ENCODE results near the gene TARP.
"Not testable (repeated sequence)": the region's sequence is repeated elsewhere in the genome, so short reads cannot be mapped to it uniquely, and the experiment has no call there.

Gene TARP

DNA sequence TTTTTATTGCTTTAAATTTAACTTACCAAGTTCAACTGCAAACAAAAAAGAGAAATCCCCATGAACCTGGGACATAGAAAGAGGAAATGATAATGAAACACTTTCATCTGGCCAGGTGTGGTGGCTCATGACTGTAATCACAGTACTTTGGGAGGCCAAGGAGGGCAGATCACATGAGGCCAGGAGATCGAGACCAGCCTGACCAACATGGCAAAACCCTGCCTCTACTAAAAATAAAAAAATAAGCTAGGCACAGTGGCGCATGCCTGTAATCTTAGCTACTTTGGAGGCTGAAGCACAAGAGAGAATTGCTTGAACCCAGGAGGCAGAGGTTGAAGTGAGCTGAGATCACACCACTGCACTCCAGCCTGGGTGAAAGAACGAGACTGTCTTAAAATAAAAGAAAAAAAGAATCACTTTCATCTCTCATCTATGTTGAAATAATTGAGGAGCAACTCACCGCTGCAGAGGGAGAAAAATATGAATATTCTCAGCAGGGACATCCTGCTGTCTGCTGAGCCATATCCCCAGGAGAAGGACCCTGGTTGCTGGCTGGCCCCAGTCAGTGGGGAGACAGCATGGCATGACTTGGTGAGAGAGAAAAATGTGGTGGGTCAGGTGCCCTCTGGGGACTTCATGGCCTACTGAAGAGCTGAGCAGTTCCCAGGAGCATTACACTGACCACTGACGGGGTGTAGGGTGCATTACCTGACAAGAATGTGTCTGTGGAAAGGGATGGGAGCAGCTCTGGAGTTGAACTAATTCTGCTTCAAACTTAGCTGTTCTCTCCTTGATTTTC lies 22.8 kb upstream of the TARP start:
- no peak for DNase-seq

DNA sequence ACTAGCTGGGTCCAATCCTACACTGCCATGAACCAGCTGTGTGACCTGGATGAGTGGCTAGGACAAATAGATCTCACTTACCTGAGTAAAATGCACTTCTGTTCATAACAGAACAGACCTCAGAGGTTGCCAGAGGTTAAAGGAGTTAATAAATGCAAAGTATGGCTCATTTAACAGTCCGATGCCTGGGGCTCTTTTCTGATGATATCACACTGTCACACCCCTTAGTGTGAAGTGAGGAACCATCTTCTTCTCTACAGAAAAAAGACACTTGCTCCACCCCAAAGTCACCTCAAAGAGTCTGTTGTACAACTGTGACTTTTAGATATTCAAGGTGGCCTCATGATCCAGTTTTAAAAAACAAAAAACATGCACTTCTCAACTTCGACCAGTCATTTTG lies 21.5 kb upstream of the TARP start:
- no peak for DNase-seq

DNA sequence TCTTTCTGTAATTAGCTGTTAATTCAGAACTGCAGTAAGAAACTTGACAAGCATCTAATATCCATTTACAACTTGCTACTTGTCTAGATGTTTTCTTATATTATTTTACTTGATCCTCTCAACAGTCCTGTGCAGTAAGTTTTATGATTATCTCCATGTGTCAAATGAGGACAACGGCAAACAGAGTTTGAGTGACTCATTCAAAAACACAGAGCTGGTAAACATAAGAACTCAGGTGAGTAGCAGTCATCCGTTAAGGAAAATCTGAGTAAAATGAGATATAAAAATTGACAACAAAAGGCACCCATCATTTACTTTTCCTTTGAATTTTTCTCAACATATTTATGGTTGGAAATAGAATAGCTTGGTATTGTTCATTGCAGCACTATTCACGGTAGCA lies 19.0 kb upstream of the TARP start:
- DNase-seq: no peak

DNA sequence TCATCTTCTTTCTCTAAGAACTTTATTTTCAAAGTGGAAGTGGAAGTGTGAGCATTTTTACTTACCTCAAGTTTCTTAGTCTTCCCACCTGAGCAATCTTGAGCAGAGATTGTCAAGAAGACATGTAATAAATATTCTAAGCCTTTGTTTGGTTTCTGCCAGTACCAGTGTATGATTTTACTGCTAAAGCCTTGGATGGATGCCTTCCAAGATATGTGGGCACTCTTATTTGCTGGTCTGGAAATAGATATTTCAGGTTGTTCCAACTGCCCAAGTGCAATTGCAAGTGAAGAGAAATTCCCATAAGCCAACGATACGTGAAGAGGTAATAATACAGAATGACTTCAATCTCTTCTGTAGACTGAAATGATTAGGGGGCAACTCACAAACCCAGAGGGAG lies 18.2 kb upstream of the TARP start:
- no peak for DNase-seq

DNA sequence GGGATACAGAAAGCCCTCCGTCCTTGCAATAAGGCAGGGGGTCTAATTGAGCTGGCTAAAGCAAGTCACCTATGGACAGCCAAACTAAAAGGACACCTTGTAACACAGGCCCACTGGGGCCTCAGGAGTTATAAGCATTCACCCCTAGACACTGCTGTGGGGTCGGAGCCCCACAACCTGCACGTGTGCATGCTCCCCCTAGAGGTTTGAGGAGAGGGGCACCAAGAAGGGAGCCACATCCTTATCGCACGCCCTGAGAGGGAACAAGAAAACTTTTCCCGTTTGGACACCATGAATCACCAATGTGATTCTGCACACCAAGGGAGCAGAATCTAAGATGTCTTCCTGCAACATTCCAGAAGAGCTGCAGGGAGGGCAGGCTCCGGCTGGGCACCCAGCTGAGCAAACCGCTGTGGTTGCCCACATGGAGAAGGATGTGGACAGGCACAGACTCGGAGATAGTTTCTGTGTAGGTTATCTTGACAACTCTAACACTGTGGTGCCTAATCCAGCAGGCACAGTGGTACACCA lies 17.7 kb upstream of the TARP start:
- DNase-seq: no peak

DNA sequence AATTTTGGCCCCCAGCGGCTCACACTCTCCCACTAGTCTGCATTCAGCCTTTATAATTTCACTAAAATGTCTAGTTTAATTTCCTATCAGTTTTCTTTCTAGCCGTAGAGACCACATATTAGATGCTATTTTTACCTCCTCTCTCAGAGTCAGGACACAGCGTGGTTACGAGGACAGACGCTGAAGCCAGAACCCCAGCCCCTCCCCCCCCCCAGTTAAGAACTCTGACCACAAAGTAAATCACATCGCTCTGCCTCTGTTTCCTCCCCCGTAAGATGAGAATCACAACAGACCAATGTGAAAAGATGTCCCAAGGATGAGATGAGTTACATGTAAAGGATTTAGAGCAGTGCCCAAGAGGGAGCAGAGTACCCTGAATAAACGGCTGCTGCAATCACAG lies 11.1 kb upstream of the TARP start:
- no peak for DNase-seq

DNA sequence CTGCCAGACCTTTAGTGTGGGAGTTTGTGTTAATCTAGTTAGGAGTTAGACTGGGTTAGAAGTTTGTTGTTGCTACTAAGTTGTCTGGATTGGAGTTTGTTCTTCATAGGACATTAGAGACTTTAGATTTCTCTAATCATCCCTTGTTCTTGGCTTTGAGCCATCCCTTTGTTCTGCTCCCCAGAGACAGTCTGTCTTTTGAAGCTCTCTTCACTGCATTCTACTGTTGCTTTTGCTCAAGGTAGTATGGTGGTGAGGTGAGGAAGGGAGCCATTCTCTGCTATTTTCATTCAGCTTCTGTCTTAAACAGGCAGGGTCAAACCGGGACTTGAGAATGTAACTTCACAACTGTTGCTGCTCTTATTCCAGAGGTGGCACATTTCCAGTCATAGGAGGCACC lies 10.4 kb upstream of the TARP start:
- no peak for DNase-seq

DNA sequence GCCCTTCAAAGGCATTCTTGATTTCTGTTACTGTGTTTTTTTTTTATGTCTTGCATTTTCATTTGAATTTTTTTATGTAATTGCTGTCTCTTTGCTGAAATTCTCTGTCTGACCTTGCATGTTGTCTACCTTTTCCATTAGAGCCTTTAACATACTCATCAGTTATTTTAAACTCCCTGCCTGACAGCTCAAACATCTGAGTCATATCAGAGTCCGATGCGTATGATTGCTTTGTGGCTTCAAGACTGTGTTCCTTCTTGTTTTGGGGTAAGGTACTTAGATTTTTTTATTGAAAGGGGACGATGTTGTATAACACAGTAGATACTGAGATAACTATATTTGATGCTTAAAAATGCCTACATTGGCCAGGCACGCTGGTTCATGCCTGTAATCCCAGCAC lies 9.7 kb upstream of the TARP start:
- no peak for DNase-seq

DNA sequence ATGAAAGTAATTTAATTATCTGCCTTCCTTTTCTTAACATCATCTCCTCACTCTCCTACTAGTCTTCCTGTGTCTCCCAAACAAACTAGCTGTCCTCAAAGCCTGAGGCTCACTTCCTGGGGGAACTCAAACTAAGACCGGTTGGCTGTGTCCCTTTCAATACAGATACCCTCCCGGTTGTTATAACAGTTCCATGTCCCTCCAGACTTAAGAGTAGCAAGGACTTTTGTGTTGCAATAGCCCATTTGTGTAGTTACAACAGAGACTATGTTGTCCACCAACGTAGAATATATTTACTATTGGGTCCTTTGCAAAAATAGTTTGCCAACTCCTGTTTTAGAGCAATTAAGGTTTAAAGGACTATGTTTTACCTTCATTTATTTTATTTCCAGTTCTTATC lies 8.6 kb upstream of the TARP start:
- DNase-seq: no peak

DNA sequence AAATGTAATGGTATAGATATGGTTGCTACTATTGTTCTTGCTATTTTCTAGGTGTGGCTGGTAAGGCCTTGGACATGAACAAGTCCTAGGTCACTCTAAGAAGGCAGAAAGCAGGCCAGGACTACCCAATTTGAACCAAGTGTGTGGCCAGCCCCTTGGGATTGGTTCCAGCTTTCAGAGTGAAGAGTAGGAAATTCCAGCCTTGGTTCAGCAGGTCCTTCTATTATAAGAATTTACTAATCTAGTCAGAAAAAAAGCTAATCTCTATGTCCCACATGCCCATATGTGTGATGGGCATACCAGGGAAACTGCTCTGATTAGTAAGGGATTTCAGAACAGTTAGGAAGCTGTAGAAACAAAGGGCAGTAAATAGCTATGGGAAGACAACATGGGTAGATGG lies 7.8 kb upstream of the TARP start:
- no peak for DNase-seq

DNA sequence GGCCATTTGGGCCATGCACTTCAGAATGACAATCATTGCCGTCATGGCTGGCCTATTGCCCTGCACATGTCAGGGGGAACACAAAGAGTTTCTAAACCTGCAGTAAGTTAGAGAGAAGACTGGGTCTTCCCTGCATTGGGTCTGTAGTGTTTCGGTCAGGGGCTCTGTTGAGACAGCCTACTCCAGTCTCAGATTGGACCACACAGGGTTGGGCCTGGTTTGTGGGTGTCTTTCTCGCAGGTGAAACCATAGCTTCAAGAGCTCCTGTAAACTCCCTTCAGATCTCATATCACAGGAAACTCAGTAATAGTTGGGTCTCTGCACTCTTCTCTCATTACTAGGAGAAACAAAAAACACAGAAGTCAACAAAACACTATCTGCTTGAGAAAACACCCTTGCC lies 7.3 kb upstream of the TARP start:
- no peak for DNase-seq

DNA sequence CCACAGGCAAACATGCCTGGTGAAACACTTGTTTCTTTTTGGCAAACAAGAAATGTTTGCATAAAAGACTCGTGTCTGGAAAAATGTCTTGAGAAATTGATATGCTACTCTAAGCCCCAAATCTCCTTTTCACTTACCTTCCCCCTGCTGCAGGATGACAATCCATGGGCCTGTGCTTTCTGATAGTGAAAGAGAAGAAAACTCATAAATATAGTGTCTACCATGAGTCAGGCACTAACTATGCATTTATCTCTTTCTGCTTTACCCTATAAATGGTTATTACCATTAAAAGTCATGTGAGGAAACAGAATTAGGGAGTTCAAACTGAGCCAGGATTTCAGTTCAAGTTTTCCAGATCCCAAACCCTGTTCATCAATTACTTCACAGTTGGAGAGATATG lies 6.6 kb upstream of the TARP start:
- DNase-seq: no peak

DNA sequence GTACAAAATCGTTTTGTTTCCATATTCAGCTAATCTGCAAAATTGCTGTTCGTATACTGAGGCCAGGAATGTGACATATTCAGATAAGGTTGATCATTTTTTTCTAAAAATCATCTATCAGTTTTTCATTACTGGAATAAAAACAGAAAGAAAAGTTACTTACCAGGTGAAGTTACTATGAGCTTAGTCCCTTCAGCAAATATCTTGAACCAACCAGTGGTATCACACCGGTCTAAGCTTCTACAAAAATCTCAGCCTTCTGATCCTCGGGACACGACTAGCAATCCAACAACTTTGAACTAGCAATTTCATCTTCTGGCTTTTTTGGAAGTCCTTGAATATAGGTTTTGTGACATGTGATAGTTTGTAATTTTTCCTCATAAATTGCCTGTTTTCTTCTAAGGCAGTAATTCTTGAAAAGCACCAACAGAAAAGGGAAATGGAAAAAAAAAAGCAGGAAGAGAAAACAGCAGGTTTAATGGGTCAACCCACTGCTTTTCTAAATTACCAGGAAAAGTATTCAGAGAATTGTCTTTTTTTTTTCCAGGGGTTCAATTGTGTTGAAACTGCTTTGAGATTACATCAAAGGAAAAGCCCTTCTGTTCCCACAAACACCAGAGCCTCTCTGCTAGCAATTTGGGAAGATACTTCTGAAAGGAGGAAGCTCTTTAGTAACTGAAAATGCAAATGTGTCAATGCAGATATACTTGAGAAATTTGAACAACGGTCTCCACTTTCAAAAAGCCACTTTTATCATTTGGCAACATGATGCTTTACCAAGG lies 2.9 kb upstream of the TARP start:
- no peak for DNase-seq

DNA sequence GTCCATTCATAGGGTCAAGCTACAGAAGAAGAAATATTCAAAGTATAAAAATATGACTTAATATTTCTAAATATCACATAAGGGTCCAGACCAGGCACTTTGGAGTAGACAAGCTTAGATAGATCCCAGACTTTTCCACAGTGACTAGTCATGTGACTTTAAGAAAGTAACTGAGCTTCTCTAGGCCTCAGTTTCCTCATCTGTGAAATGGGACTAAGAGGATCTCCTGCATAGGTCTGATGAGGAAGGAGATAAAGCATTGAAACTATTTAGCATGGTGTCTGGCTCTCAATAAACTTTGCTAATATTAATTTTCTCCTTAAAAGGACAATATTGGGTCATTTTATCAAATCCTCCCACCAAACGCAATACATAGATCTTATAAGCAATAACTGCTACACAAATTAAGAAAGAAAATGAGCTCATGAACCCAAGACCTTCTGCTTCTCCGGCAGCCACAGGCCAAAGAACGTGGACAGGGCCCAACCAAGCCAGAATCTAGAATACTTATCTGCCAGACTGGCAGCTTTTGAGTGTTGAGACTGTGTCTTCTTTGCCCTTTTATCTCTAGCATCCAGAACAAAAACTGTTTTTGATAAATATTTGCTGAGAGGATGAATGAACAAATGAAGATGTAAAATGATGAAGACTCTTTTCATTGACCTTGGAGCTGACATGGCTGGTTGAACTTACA lies 1.6 kb upstream of the TARP start:
- DNase-seq: no peak

DNA sequence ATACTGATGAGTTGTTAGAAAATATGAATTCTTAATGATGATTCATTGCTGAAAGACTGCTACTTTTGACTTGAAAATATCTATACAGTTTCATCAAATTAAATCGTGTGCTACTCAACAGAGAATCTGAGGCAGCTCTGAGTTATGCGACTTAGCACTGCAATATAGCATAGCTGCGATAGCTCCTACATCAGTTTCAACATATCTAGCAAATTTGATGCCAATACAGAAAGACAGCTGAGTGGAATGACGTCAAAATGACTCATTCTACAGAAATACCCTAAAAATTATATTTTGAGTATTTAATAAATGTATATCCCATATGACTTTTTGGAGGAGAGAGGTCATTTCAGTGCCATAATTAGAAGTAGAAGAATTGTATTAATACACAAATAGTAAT lies 1.1 kb upstream of the TARP start:
- DNase-seq: no peak

DNA sequence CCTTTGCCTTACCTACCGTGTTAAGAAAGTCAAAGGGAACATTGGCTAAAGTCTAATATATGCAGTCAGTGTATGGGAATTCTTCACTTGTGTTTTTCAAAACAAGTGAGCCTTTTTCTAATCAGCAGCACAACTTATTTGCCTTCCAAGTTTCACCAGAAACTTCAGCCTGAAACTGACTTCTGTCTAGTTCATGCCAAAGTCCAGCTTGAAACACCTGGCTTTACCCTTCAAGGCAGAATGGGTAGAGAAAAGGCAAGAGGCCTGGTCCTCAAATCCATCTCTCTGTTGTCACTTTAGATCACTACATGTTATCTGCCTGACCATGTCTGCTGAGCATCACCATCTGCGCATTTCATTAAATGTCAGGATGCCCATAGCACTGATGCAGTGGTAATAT lies 3.0 kb downstream of the TARP start:
- DNase-seq: not testable (repeated sequence)

DNA sequence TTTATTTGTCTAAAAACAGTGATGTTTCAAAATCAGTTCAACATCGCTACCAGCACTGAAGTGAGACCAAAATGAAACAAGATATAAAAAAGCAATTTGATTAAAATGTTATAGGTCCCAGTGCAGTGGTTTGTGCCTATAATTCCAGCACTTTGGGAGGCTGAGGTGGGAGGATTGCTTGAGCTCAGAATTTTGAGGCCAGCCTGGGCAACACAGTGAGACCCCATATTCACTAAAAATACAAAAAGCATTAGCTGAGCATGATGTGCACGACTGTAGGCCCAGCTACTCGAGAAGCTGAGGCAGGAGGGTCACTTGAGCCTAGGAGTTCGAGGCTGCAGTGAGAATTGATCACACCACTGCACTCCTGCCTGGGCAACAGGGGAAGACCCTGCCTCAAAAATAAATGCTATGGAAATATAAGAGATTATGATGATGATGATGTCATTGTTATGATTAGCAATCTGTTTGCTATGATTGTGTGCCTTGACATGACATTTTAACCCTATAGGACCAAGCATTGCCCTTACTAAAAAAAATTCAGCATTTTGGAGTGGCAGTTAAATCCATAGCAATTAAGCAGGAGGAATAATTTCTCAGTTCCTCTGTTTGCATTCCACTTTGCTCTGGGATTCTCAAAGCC lies 3.6 kb downstream of the TARP start:
- not testable (repeated sequence) for DNase-seq

DNA sequence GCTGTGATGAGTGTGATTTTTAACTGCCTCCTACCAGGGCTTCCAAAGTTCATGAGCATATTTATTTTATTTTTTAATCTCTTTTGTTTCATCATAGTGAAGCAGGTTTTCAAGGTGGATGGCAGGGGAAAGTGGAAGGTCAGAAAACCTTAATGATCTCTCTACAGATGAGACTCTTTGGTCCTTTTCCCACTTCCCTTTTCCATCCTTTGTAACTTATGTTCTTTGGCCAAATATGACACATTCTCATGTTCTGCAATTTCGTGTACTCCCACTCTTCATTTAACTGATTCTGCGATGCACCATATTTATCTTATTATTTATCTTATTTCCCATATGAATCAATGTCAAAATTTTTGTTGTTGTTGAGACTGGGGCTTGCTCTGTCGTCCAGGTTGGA lies 7.5 kb downstream of the TARP start:
- not testable (repeated sequence) for DNase-seq

DNA sequence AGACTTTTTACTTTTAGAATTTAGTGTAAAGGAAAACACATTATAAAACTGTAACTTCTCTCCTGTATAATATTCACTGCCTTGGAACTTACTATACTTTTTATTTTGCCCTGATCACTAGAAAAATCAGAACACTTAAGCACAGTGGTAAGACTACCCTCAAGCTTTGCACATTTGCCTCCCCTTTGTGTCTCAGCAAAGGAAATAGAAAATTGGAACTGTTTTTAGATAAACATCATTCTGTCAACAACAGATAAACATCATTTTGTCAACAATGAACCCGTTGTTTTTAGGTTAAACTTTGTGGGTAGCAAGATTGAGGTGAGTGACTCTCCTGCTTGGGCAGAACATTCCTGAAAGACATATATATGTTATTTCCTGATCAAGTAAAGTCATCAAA lies 8.8 kb downstream of the TARP start:
- DNase-seq: not testable (repeated sequence)

DNA sequence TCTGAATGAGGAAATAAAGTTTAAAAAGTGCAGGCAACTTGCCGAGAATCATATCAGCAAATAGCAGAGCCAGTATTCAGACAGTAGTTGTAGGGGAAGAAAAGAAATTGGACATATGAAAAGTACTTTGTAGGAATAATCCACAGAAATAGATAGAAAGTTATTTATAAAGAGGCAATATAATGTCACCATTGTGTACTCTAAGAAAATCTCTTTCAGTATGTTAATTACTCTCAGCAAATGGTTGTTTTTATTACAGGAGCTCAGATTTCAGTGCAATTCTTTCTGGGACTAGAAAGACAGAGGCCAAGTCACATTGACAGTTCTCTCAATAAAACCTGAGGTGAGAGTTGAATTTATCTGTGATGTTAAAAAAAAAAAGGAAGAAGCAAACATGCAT lies 10.2 kb downstream of the TARP start:
- DNase-seq: not testable (repeated sequence)

DNA sequence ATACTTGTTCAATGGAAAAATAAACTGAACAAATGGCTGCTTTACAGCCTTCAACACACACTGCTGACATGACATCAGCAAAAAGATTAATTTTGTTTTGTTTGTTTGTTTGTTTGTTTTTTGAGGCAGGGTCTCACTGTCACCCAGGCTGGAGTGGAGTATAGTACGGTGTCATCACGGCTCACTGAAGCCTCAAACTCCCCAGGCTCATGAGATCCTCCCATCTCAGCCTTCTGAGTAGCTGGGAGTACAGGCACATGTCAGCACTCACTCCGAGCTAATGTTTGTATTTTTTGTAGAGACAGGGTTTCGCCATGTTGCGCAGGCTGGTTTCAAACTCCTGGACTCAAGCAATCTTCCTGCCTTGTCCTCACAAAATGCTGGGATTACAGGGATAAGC lies 10.9 kb downstream of the TARP start:
- DNase-seq: no peak

DNA sequence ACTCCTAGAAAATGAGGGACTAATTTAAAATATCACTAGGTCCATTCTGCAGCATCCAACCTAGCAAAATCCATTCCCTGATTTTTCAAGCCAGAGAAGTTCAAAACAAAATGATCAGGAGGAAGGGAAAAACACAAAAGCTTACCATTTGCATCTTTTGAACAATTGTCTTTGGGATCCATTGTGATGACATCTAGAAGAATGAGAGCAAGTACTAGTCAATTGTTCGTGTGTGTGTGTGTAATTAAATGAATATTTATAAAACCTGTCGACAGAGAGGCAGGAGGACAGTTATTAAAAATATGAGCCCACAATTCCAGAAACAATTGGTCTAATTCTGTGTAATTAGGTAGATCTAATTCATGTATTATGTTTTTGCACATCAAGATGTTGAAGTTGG lies 11.4 kb downstream of the TARP start:
- DNase-seq: not testable (repeated sequence)

DNA sequence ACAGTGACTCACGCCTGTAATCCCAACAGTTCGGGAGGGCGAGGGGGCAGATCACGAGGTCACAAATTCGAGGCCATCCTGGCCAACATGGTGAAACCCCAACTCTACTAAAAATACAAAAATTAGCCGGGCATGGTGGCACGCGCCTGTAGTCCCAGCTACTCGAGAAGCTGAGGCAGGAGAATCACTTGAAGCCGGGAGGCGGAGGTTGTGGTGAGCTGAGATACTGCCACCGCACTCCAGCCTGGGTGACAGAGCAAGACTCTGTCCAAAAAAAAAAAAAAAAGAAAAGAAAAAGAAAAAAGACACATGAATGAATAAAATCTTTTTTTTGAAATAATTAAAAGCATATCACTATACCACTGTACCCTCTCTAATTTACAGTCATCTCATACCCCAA lies 11.8 kb downstream of the TARP start:
- DNase-seq: not testable (repeated sequence)

Measured in stimulated activated CD4-positive, alpha-beta T cell treated with anti-CD3 and anti-CD28 coated beads, Interleukin-4, amount 100 ng/mL, for 24 hours (primary cell).